ENCODE data around the gene GAMT.

GRCh38 chr19:1399745-1400144 lies 1.6 kb downstream of the GAMT start:
- TF ChIP-seq FOXK2 (IDR thresholded peaks at IDR 0.05) (no peak), CTBP1 (IDR thresholded peaks at IDR 0.05; ENCODE audit: borderline replicate concordance) (no peak), SP1 (IDR thresholded peaks at IDR 0.05) (no peak), FOXM1 (IDR thresholded peaks at IDR 0.05; ENCODE audit: borderline replicate concordance) (no peak), FOXA1 (IDR thresholded peaks at IDR 0.05) (no peak), BHLHE40 (IDR thresholded peaks at IDR 0.05; ENCODE audit: borderline replicate concordance) (no peak), PKNOX1 (IDR thresholded peaks at IDR 0.05) (no peak)
